Neural crest cell (in vitro differentiated cells): ENCODE measurements around the gene IBA57. TPM values are rescaled to one million over a fixed set of nuclear protein-coding genes. Genes with fewer than 3 reads are reported as not detected.

Source experiments
- DNase-seq: peaks from one replicate; pipeline ENCODE4 v3.0.0; 2021; ENCODE audit warnings: low read depth, mixed read lengths, low spot score
- H3K27ac Mint-ChIP-seq: one replicate; pipeline ENCODE4 v1.8.0; 2021; ENCODE audit warnings: mild to moderate bottlenecking, mixed read lengths; ENCODE audit not compliant: unreplicated experiment
- H3K27me3 Mint-ChIP-seq: 2 replicates; pipeline ENCODE4 v1.8.0; 2021; ENCODE audit warnings: low read depth, mild to moderate bottlenecking, mixed read lengths
- H3K36me3 Mint-ChIP-seq: 2 replicates; pipeline ENCODE4 v1.8.0; 2021; ENCODE audit warnings: low read depth, mild to moderate bottlenecking, mixed read lengths
- H3K4me1 Mint-ChIP-seq: 2 replicates; pipeline ENCODE4 v1.8.0; 2021; ENCODE audit warnings: mixed read lengths
- H3K4me3 Mint-ChIP-seq: one replicate; pipeline ENCODE4 v1.8.0; 2021; ENCODE audit warnings: mild to moderate bottlenecking, mixed read lengths
- H3K9me3 Mint-ChIP-seq: 2 replicates; pipeline ENCODE4 v1.8.0; 2021; ENCODE audit warnings: mixed read lengths
- CTCF ChIP-seq: fragments of 200-600 bp; sonication (generic); conservative IDR thresholded peaks from 2 replicates; pipeline ENCODE4 v1.5.0; 2021; ENCODE audit warnings: antibody characterized with exemption, mild to moderate bottlenecking
- total RNA-seq: library from RNA; stranded (reverse); gene quantifications from 2 replicates; pipeline ENCODE4 v1.2.1, GENCODE V29; 2021

Gene IBA57
- total RNA-seq, 1 donor from 2014 or later = 10.4 TPM

- Mint-ChIP-seq H3K27me3 (no peaks in the 10 kb centered on the region), H3K27ac (no peak overlapping the region), H3K4me3 (no peak overlapping the region), H3K36me3 (no peaks in the 10 kb centered on the region), H3K4me1 (no peaks in the 10 kb centered on the region), H3K9me3 (no peaks in the 10 kb centered on the region)
- DNase-seq = no peak
- TF ChIP-seq CTCF = no peak
These were observed 9.1 kb downstream of the IBA57 start for GRCh38 chr1:228174482-228175315.

DNA sequence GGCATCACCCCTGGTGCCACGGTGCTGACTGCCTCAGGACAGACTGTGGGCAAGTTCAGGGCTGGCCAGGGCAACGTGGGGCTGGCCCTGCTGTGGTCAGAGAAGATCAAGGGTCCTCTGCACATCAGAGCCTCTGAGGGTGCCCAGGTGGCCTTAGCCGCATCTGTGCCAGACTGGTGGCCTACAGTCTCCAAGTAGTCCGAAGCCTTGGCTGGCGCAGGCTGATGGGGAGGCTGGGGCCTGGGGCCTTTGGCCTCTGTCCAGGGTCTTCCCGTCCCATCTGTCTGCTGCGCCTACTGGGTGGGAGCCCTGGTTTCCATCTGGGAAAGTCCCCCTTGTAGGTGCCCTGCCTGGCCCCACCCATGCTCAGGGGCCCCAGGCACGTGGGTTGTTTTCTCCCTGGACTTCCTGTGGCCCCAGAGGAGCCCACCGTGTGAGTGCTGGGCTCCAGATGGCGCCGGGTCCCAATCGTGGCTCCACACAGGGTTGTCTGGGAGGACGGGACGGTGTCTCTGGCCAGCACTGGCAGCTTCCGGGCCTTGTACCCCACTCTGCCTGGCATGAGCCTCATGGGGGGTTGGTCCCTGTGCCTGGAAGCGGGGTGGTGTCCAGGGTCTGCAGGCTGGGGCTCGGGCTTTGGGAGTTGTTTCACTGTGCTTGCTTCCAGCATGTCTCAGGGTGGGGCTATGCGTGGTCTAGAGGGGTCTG lies 9.9 kb downstream of the IBA57 start:
- no peak for TF ChIP-seq CTCF
- Mint-ChIP-seq H3K4me1 (no peaks in the 10 kb centered on the region), H3K36me3 (no peaks in the 10 kb centered on the region), H3K4me3 (no peak overlapping the region), H3K9me3 (no peaks in the 10 kb centered on the region), H3K27ac (no peak overlapping the region), H3K27me3 (no peaks in the 10 kb centered on the region)
- no peak for DNase-seq

GRCh38 chr1:228176024-228176395 lies 10.4 kb downstream of the IBA57 start:
- H3K9me3 Mint-ChIP-seq = no peaks in the 10 kb centered on the region
- H3K36me3 Mint-ChIP-seq = no peaks in the 10 kb centered on the region
- H3K27me3 Mint-ChIP-seq = no peaks in the 10 kb centered on the region
- no peak for TF ChIP-seq CTCF
- no peak overlapping the region for H3K27ac Mint-ChIP-seq
- no peak for DNase-seq
- H3K4me3 Mint-ChIP-seq = no peak overlapping the region
- no peaks in the 10 kb centered on the region for H3K4me1 Mint-ChIP-seq

- H3K4me1 Mint-ChIP-seq = no peaks in the 10 kb centered on the region
- H3K36me3 Mint-ChIP-seq = no peaks in the 10 kb centered on the region
- TF ChIP-seq CTCF = no peak
- no peaks in the 10 kb centered on the region for H3K27me3 Mint-ChIP-seq
- no peak for DNase-seq
- H3K4me3 Mint-ChIP-seq = no peak overlapping the region
- no peaks in the 10 kb centered on the region for H3K9me3 Mint-ChIP-seq
- no peak overlapping the region for H3K27ac Mint-ChIP-seq
These were observed 11.0 kb downstream of the IBA57 start for GRCh38 chr1:228176461-228177182.

- Mint-ChIP-seq H3K9me3 (no peaks in the 10 kb centered on the region), H3K4me3 (no peak overlapping the region), H3K4me1 (no peaks in the 10 kb centered on the region), H3K27ac (no peak overlapping the region), H3K27me3 (no peaks in the 10 kb centered on the region), H3K36me3 (no peaks in the 10 kb centered on the region)
- TF ChIP-seq CTCF = no peak
- no peak for DNase-seq
These were observed 11.5 kb downstream of the IBA57 start for GRCh38 chr1:228177183-228177475.
